ENCODE measurements around the gene ETV3. TPM values are rescaled to one million over a fixed set of nuclear protein-coding genes. Genes with fewer than 3 reads are reported as not detected.

Gene ETV3
- polyA plus RNA-seq, 2 donors = 9.3 to 9.4 TPM

DNA sequence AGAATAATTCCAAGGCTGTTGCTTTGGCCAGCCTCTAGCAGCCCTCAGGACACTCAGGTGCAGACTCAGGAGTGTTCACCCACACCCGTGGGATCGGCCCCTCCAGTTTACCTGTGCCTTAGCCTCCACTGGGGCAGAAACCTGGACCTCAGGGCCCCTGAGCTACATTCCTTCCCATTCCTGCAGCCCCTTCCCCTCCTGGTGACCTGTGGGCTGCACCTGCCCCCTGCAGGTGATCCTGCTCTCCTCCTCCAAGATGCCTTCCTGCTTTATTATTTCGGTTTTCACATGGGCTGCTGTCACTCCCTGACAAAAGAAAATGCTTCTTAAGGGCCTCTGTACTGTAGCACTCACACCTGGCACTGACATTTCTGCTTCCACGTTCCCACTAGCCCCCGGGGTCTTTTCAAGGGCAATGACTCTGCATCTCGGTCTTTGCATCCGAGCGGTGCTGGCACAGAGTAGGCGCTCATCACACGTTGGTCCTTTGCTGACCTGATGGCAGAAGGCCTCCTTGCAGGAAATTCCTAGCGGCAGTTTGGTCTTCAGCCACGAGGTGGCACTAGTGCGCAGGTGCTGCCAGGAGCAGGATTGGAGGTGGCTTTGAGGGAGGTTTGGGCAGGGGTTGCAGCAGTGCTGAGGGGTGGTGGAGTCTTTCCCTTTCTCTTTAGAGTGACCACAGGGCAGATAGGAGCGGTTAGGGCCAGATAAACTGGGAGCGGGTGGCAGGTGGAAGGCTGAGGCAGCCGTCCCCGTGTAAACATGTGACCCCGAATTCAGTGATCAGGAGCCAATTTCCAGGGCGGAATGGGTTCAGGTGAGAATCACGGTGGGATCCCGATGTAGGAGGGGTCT lies 25.3 kb upstream of the ETV3 start:
- Histone ChIP-seq H3K36me3 (ENCODE audit: control insufficient read depth in 2 of 2, insufficient read depth in 2 of 2, low read length in 1 of 2) (no peaks in the 10 kb centered on the region), H3K4me3 (ENCODE audit: low read depth in 1 of 2, low read length in 2 of 2) (no peak overlapping the region), H3K27me3 (ENCODE audit: control insufficient read depth in 1 of 2, insufficient read depth in 2 of 2, low read length in 2 of 2) (no peaks in the 10 kb centered on the region), H3K4me1 (ENCODE audit: control insufficient read depth in 2 of 2, insufficient read depth in 2 of 2, low read length in 1 of 2) (no peaks in the 10 kb centered on the region), H3K9me3 (ENCODE audit: control insufficient read depth in 2 of 2, insufficient read depth in 1 of 2, low read depth in 1 of 2, low read length in 1 of 2) (no peaks in the 10 kb centered on the region), H3K27ac (ENCODE audit: low read depth in 2 of 2, low read length in 1 of 2) (no peak overlapping the region)
- WGBS, 2 donors = 11 to 13% methylated on average over 21 of the region's 21 CpGs

DNA sequence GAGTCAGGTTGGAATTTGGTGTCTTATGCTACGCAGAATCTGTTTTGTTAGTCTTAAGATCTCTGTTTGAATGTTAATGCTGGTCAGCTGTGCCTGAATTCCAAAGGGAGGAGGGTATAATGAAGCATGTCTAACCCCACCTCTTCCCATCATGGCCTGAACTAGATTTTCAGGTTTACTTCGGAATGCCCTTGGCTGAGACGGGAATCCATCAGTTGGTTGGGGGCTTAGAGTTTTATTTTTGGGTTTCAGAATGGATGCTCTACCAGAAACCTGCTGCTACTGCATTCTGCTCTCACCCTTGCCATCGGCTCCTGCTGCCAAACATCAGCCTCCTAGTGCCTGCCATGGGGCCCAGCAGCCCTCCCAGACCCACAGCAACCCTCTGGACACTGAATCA lies 24.1 kb upstream of the ETV3 start:
- H3K27me3 ChIP-seq (ENCODE audit: control insufficient read depth in 1 of 2, insufficient read depth in 2 of 2, low read length in 2 of 2) = no peaks in the 10 kb centered on the region
- H3K9me3 ChIP-seq (ENCODE audit: control insufficient read depth in 2 of 2, insufficient read depth in 1 of 2, low read depth in 1 of 2, low read length in 1 of 2) = no peaks in the 10 kb centered on the region
- no peak overlapping the region for H3K4me3 ChIP-seq (ENCODE audit: low read depth in 1 of 2, low read length in 2 of 2)
- 69 to 70% methylated on average over 4 of the region's 4 CpGs for WGBS, 2 donors
- no peaks in the 10 kb centered on the region for H3K36me3 ChIP-seq (ENCODE audit: control insufficient read depth in 2 of 2, insufficient read depth in 2 of 2, low read length in 1 of 2)
- no peaks in the 10 kb centered on the region for H3K4me1 ChIP-seq (ENCODE audit: control insufficient read depth in 2 of 2, insufficient read depth in 2 of 2, low read length in 1 of 2)
- H3K27ac ChIP-seq (ENCODE audit: low read depth in 2 of 2, low read length in 1 of 2) = no peak overlapping the region

DNA sequence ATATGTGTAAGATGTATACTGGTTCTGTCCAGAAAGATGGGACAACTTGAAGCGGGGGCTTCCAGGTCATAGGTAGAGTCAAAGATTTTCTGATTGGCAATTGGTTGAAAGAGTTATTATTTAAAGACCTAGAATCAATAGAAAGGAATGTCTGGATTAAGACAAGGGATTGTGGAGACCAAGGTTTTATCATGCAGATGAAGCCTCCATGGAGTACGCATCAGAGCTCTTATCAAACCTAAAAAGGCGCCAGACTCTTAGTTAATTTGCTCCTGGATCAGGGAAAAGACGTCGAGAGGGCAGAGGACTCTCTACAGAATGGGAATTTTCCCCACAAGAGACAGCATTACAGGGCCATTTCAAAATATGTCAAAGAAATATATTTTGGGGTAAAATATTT lies 23.7 kb upstream of the ETV3 start:
- Histone ChIP-seq H3K4me3 (ENCODE audit: low read depth in 1 of 2, low read length in 2 of 2) (no peak overlapping the region), H3K27me3 (ENCODE audit: control insufficient read depth in 1 of 2, insufficient read depth in 2 of 2, low read length in 2 of 2) (no peaks in the 10 kb centered on the region), H3K27ac (ENCODE audit: low read depth in 2 of 2, low read length in 1 of 2) (no peak overlapping the region), H3K4me1 (ENCODE audit: control insufficient read depth in 2 of 2, insufficient read depth in 2 of 2, low read length in 1 of 2) (no peaks in the 10 kb centered on the region), H3K9me3 (ENCODE audit: control insufficient read depth in 2 of 2, insufficient read depth in 1 of 2, low read depth in 1 of 2, low read length in 1 of 2) (no peaks in the 10 kb centered on the region), H3K36me3 (ENCODE audit: control insufficient read depth in 2 of 2, insufficient read depth in 2 of 2, low read length in 1 of 2) (no peaks in the 10 kb centered on the region)
- 87 to 88% methylated on average over 5 of the region's 5 CpGs for WGBS, 2 donors

GRCh38 chr1:157158967-157159366 lies 20.8 kb upstream of the ETV3 start:
- Histone ChIP-seq H3K36me3 (ENCODE audit: control insufficient read depth in 2 of 2, insufficient read depth in 2 of 2, low read length in 1 of 2) (no peaks in the 10 kb centered on the region), H3K27me3 (ENCODE audit: control insufficient read depth in 1 of 2, insufficient read depth in 2 of 2, low read length in 2 of 2) (no peaks in the 10 kb centered on the region), H3K9me3 (ENCODE audit: control insufficient read depth in 2 of 2, insufficient read depth in 1 of 2, low read depth in 1 of 2, low read length in 1 of 2) (no peaks in the 10 kb centered on the region), H3K4me1 (ENCODE audit: control insufficient read depth in 2 of 2, insufficient read depth in 2 of 2, low read length in 1 of 2) (peaks cover 6 to 13% of the 10 kb centered on the region in 2 donors), H3K27ac (ENCODE audit: low read depth in 2 of 2, low read length in 1 of 2) (no peak overlapping the region), H3K4me3 (ENCODE audit: low read depth in 1 of 2, low read length in 2 of 2) (no peak overlapping the region)
- WGBS, 2 donors = 77 to 84% methylated on average over 4 of the region's 4 CpGs

GRCh38 chr1:157157501-157158190 lies 19.5 kb upstream of the ETV3 start:
- Histone ChIP-seq H3K4me3 (ENCODE audit: low read depth in 1 of 2, low read length in 2 of 2) (no peak overlapping the region), H3K36me3 (ENCODE audit: control insufficient read depth in 2 of 2, insufficient read depth in 2 of 2, low read length in 1 of 2) (no peaks in the 10 kb centered on the region), H3K4me1 (ENCODE audit: control insufficient read depth in 2 of 2, insufficient read depth in 2 of 2, low read length in 1 of 2) (peaks cover 6 to 16% of the 10 kb centered on the region in 2 donors), H3K9me3 (ENCODE audit: control insufficient read depth in 2 of 2, insufficient read depth in 1 of 2, low read depth in 1 of 2, low read length in 1 of 2) (no peaks in the 10 kb centered on the region), H3K27ac (ENCODE audit: low read depth in 2 of 2, low read length in 1 of 2) (no peak overlapping the region), H3K27me3 (ENCODE audit: control insufficient read depth in 1 of 2, insufficient read depth in 2 of 2, low read length in 2 of 2) (no peaks in the 10 kb centered on the region)
- 50 to 62% methylated on average over 9 of the region's 9 CpGs for WGBS, 2 donors

DNA sequence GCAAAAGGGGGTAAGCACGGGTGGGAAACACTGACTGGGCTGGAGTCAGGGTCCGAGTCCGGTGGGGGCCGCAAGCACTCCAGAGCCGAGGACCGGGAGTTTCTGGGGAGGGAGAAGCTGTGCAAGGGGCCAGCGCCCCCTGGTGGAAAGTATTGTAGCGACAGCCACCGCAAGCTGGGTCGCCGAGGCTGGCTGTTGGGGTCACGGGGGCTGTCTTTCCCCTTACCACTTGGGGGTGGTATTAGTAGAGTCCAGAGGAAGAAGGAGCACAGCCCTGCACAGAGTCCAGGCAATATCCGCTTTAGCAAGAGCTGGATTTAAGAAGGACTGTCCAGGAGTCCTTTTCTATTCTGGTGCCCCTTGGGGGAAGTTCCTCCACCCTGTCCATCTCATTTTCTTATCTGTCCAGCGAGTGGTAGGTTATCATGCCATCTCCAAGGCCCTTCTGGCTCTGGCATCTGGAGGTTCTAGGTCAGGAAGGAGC lies 17.9 kb upstream of the ETV3 start:
- no peaks in the 10 kb centered on the region for H3K9me3 ChIP-seq (ENCODE audit: control insufficient read depth in 2 of 2, insufficient read depth in 1 of 2, low read depth in 1 of 2, low read length in 1 of 2)
- H3K4me3 ChIP-seq (ENCODE audit: low read depth in 1 of 2, low read length in 2 of 2) = no peak overlapping the region
- peaks cover 6 to 16% of the 10 kb centered on the region in 2 donors for H3K4me1 ChIP-seq (ENCODE audit: control insufficient read depth in 2 of 2, insufficient read depth in 2 of 2, low read length in 1 of 2)
- no peaks in the 10 kb centered on the region for H3K36me3 ChIP-seq (ENCODE audit: control insufficient read depth in 2 of 2, insufficient read depth in 2 of 2, low read length in 1 of 2)
- 2 to 4% methylated on average over 14 of the region's 14 CpGs for WGBS, 2 donors
- H3K27me3 ChIP-seq (ENCODE audit: control insufficient read depth in 1 of 2, insufficient read depth in 2 of 2, low read length in 2 of 2) = no peaks in the 10 kb centered on the region
- no peak overlapping the region for H3K27ac ChIP-seq (ENCODE audit: low read depth in 2 of 2, low read length in 1 of 2)

DNA sequence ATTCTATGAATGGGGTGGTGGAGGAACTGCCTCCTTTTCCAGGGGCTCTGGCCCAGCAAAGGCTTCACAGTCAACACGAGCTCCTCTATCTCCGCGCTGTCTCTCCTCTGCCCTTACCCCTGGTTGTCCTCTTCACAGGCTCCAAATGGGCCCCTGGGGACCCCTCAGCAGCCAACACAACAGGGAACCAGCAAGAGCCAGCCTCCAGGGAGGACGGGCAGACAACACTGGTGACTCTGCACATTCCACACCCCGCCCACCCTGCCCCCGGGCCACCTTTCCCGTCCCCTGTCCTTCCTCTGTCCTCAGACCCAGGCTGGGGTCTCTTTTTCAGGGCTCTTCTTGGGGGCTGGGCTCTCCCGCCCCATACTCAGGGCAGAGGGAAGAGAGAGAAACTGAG lies 17.5 kb upstream of the ETV3 start:
- WGBS, 2 donors = 13 to 26% methylated on average over 8 of the region's 8 CpGs
- no peak overlapping the region for H3K27ac ChIP-seq (ENCODE audit: low read depth in 2 of 2, low read length in 1 of 2)
- no peak overlapping the region for H3K4me3 ChIP-seq (ENCODE audit: low read depth in 1 of 2, low read length in 2 of 2)

GRCh38 chr1:157154940-157155514 lies 16.8 kb upstream of the ETV3 start:
- no peaks in the 10 kb centered on the region for H3K36me3 ChIP-seq (ENCODE audit: control insufficient read depth in 2 of 2, insufficient read depth in 2 of 2, low read length in 1 of 2)
- 36 to 46% methylated on average over 7 of the region's 7 CpGs for WGBS, 2 donors
- H3K27me3 ChIP-seq (ENCODE audit: control insufficient read depth in 1 of 2, insufficient read depth in 2 of 2, low read length in 2 of 2) = no peaks in the 10 kb centered on the region
- peak overlapping the region in 1 of 2 donors; percentile 24 for H3K27ac ChIP-seq (ENCODE audit: low read depth in 2 of 2, low read length in 1 of 2)
- peaks cover 6 to 16% of the 10 kb centered on the region in 2 donors for H3K4me1 ChIP-seq (ENCODE audit: control insufficient read depth in 2 of 2, insufficient read depth in 2 of 2, low read length in 1 of 2)
- no peaks in the 10 kb centered on the region for H3K9me3 ChIP-seq (ENCODE audit: control insufficient read depth in 2 of 2, insufficient read depth in 1 of 2, low read depth in 1 of 2, low read length in 1 of 2)
- no peak overlapping the region for H3K4me3 ChIP-seq (ENCODE audit: low read depth in 1 of 2, low read length in 2 of 2)

More for the DNA sequence above, 17.5 kb upstream of the ETV3 start:
- H3K27me3 ChIP-seq (ENCODE audit: control insufficient read depth in 1 of 2, insufficient read depth in 2 of 2, low read length in 2 of 2) = no peaks in the 10 kb centered on the region
- no peaks in the 10 kb centered on the region for H3K9me3 ChIP-seq (ENCODE audit: control insufficient read depth in 2 of 2, insufficient read depth in 1 of 2, low read depth in 1 of 2, low read length in 1 of 2)
- peaks cover 6 to 16% of the 10 kb centered on the region in 2 donors for H3K4me1 ChIP-seq (ENCODE audit: control insufficient read depth in 2 of 2, insufficient read depth in 2 of 2, low read length in 1 of 2)
- no peaks in the 10 kb centered on the region for H3K36me3 ChIP-seq (ENCODE audit: control insufficient read depth in 2 of 2, insufficient read depth in 2 of 2, low read length in 1 of 2)

DNA sequence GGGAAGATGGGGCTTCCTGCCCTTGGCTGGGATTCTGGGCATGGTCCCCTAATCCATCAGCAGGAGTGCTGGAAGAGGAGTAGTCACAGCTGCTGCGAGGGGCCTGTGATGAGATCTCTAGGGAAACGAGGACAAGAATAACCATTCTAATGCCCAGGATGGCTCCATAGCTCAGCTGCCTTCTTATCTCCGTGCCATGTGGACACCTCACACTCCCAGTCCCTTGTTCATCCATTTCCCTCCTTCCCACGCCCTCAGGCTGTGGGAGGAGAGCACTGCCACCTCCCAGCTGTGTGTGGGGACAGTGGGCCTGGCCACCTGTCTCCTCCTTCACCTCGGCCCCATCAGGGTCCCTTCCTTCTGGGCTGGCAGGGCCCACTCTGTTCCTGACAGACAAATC lies 16.1 kb upstream of the ETV3 start:
- H3K4me3 ChIP-seq (ENCODE audit: low read depth in 1 of 2, low read length in 2 of 2) = no peak overlapping the region
- WGBS, 2 donors = 60 to 75% methylated on average over 4 to 5 of the region's 5 CpGs
- peaks cover 6 to 16% of the 10 kb centered on the region in 2 donors for H3K4me1 ChIP-seq (ENCODE audit: control insufficient read depth in 2 of 2, insufficient read depth in 2 of 2, low read length in 1 of 2)
- H3K27ac ChIP-seq (ENCODE audit: low read depth in 2 of 2, low read length in 1 of 2) = peak overlapping the region in 1 of 2 donors; percentile 33
- no peaks in the 10 kb centered on the region for H3K36me3 ChIP-seq (ENCODE audit: control insufficient read depth in 2 of 2, insufficient read depth in 2 of 2, low read length in 1 of 2)
- H3K9me3 ChIP-seq (ENCODE audit: control insufficient read depth in 2 of 2, insufficient read depth in 1 of 2, low read depth in 1 of 2, low read length in 1 of 2) = no peaks in the 10 kb centered on the region
- no peaks in the 10 kb centered on the region for H3K27me3 ChIP-seq (ENCODE audit: control insufficient read depth in 1 of 2, insufficient read depth in 2 of 2, low read length in 2 of 2)
